Pancreas (tissue), 10 donors: ENCODE data around the gene AMH. TPM values are rescaled to one million over a fixed set of nuclear protein-coding genes. Genes with fewer than 3 reads are reported as not detected.

Source experiments
- ATAC-seq, 4 donors: fragments of 200-7000 bp; cut with Tn5 transposase; one replicate each; pipeline versions ENCODE4 v1.8.0 to v1.9.1; 2020; ENCODE audit warnings: mild to moderate bottlenecking in 4 of 4, moderate library complexity in 4 of 4
- DNase-seq, 6 donors: peaks; one replicate each; pipeline ENCODE4 v3.0.0-alpha.2; 2020
- FAIRE-seq: peaks from 2 replicates; lab custom pipeline; 2012; peaks lifted over from hg19 to GRCh38; lab: Jason Lieb, UNC
- H3K27ac ChIP-seq, 4 donors: fragments of 200-600 bp; sonication (generic); 1 replicate in 3 of 4; 2 replicates in 1 of 4; pipeline versions ENCODE4 v1.5.0 to v1.8.0; 2020
- H3K27me3 ChIP-seq, 4 donors: fragments of 200-600 bp; one replicate each; pipeline ENCODE4 v1.8.0; 2021
- H3K36me3 ChIP-seq, 3 donors: fragments of 200-600 bp; sonication (generic) in 1 of 3; one replicate each; pipeline versions ENCODE4 v1.5.0 to v1.8.0; 2020 to 2021
- H3K4me1 ChIP-seq, 3 donors: fragments of 200-600 bp; one replicate each; pipeline ENCODE4 v1.8.0; 2021
- H3K4me3 ChIP-seq, 4 donors: fragments of 200-600 bp; sonication (generic) in 2 of 4; one replicate each; pipeline versions ENCODE4 v1.5.0 to v1.8.0; 2020 to 2021
- H3K9me3 ChIP-seq, 4 donors: fragments of 200-600 bp; one replicate each; pipeline ENCODE4 v1.8.0; 2021
- WGBS, 2 donors: extraction: QIAGEN DNeasy Blood & Tissue Kit; methylation state at CpG; one replicate each; pipeline ENCODE4 v1.1.7; 2013; 5-methylcytosine and 5-hydroxymethylcytosine counted together
- intact Hi-C, 3 donors: fragments of 100-400 bp; cut with DNase I; formaldehyde crosslinking; loops; one replicate each; pipeline versions ENCODE4 v1.11.1 to v1.14.2; 2022
- polyA plus RNA-seq, 2 donors: library from polyadenylated mRNA; stranded (reverse); fragments of 200-250 nt; gene quantifications; one replicate each; pipeline ENCODE4 v1.2.3, GENCODE V29; 2013
- total RNA-seq, 6 donors: library from RNA; stranded (reverse); fragmentation: NEBNext Ultra II Directional in 4 of 6; extraction: Animal tissue kit (Norgen Biotek cat#: 25700) in 4 of 6; gene quantifications; one replicate each; pipeline versions ENCODE4 v1.2.1 to v1.2.4, GENCODE V29; 2021 to 2023
- TF ChIP-seq, protein P1 (sequence below), 4 donors: fragments of 200-600 bp; sonication (generic) in 3 of 4; IDR thresholded peaks; one replicate each; pipeline versions ENCODE4 v1.5.0 to v1.8.0; 2021; ENCODE audit warnings: antibody characterized with exemption in 4 of 4
- donor health status: healthy with polysubstance abuse.
- donor health status: DM: no; HTN: no; CAD: no; lungs with moderate emphysema.
- donor health status: DM: no; HTN: no; CAD: no.
- donor health status: control.
- donor health status: control.
- donor health status: Bipolar disorder and iron deficiency.
- donor health status: DM: yes; HTN: yes; CAD: no.
- donor health status: DM: no; HTN: no; CAD: no.
- donor health status: DM: no; HTN: no; CAD: no.
- donor health status: DM: yes; HTN: yes; CAD: no.

AMH gene
- total and polyA plus RNA-seq, 8 donors, result 1.4 to 9.5 (median 2.4) TPM

DNA sequence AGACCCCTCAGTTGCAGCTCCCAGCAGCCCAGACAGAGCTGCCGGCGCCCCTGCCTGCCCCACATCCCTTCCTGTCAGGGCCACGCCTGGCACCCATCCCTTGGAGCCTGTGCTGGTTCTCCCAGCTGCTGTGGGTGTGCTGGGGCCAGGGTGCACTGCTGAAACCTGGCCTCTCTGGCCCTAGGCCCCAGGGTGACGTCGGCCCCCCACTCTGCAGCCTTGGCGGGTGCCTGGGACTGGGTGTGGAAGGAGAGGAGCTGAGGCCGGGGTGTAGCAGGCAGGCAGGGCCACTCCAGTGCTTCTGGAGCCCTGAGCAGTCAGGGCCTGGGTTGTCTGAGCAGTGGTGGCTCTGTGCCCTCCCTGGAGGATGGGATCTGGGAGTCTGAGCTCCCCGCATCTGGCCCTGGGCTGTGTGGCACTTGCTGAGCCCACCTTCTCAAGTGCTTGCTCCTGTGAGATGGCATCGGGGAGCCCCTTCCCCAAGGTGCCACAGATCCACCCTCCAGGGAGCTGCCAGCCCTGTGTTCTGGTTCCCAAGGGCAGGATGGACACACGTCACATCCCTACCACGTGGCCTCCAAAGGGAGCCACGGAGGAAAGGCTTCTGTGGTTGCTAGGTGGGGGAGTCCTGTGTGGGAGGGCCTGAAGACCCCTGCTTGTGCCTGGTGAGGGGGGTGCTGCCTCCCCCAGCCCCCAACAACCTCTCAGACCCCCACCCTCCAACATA is 18.2 kb upstream of the AMH start:
- FAIRE-seq, result no peak
- WGBS, 2 donors, result 74 to 80% methylated on average over 12 of the region's 12 CpGs
- no peak overlapping the region for H3K27ac ChIP-seq

DNA sequence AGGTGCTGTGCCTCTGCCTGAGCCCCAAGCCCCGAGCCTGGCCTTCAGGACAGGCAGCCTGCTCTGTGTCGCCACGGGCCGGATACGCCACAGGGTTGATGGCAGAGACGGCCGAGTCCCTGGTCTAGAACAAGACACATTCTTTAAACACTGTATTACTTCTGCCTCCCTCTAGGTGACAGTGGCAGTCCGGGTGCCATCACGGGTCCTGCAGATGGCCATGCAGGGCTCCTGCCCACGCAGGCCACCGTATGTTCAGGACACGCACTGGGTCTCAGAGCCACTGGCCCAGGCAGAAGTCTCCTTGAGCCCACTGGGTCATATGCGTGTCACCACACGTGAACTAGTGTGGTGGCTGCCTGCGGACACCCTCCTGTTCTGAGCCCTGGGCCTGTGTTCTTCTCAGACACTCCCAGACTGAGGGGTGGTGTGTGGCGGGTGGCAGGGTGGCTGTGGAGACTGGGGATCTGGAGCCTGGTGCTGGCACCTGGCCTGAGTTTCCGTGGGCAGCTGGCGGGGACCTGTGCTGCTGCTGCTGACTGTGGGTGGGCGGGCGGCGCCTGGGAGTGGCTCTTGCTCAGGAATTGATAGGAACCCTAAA is 17.4 kb upstream of the AMH start:
- no peaks in the 10 kb centered on the region for H3K27me3 ChIP-seq
- ATAC-seq (no peak), FAIRE-seq (no peak), DNase-seq (no peak)
- H3K9me3 ChIP-seq, result no peaks in the 10 kb centered on the region
- no peak overlapping the region for H3K27ac ChIP-seq
- TF ChIP-seq, protein P1, sequence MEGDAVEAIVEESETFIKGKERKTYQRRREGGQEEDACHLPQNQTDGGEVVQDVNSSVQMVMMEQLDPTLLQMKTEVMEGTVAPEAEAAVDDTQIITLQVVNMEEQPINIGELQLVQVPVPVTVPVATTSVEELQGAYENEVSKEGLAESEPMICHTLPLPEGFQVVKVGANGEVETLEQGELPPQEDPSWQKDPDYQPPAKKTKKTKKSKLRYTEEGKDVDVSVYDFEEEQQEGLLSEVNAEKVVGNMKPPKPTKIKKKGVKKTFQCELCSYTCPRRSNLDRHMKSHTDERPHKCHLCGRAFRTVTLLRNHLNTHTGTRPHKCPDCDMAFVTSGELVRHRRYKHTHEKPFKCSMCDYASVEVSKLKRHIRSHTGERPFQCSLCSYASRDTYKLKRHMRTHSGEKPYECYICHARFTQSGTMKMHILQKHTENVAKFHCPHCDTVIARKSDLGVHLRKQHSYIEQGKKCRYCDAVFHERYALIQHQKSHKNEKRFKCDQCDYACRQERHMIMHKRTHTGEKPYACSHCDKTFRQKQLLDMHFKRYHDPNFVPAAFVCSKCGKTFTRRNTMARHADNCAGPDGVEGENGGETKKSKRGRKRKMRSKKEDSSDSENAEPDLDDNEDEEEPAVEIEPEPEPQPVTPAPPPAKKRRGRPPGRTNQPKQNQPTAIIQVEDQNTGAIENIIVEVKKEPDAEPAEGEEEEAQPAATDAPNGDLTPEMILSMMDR (IDR thresholded peaks at IDR 0.05), result no peak
- H3K36me3 ChIP-seq, result peaks cover 3 to 51% (median 6%) of the 10 kb centered on the region in 3 donors
- intact Hi-C loops, result loop anchor here in 1 of 3 donors (10.0 kb wide), 1 partner anchor 77 kb away; the partner anchor contains the start of gene AP3D1
- H3K4me1 ChIP-seq, result peaks cover 0 to 8% (median 7%) of the 10 kb centered on the region in 3 donors
- H3K4me3 ChIP-seq, result no peak overlapping the region
- 81 to 82% methylated on average over 21 of the region's 21 CpGs for WGBS, 2 donors

More for the DNA sequence above, 18.2 kb upstream of the AMH start:
- Histone ChIP-seq H3K36me3 (peaks cover 4 to 58% (median 6%) of the 10 kb centered on the region in 3 donors), H3K27me3 (no peaks in the 10 kb centered on the region), H3K4me1 (peaks cover 0 to 8% (median 7%) of the 10 kb centered on the region in 3 donors), H3K9me3 (no peaks in the 10 kb centered on the region), H3K4me3 (no peak overlapping the region)
- DNase-seq (no peak), ATAC-seq (no peak)
- TF ChIP-seq, protein P1 (IDR thresholded peaks at IDR 0.05), result no peak
- intact Hi-C loops, result loop anchor here in 1 of 3 donors (10.0 kb wide), 1 partner anchor 76 kb away; the partner anchor contains the start of gene AP3D1

DNA sequence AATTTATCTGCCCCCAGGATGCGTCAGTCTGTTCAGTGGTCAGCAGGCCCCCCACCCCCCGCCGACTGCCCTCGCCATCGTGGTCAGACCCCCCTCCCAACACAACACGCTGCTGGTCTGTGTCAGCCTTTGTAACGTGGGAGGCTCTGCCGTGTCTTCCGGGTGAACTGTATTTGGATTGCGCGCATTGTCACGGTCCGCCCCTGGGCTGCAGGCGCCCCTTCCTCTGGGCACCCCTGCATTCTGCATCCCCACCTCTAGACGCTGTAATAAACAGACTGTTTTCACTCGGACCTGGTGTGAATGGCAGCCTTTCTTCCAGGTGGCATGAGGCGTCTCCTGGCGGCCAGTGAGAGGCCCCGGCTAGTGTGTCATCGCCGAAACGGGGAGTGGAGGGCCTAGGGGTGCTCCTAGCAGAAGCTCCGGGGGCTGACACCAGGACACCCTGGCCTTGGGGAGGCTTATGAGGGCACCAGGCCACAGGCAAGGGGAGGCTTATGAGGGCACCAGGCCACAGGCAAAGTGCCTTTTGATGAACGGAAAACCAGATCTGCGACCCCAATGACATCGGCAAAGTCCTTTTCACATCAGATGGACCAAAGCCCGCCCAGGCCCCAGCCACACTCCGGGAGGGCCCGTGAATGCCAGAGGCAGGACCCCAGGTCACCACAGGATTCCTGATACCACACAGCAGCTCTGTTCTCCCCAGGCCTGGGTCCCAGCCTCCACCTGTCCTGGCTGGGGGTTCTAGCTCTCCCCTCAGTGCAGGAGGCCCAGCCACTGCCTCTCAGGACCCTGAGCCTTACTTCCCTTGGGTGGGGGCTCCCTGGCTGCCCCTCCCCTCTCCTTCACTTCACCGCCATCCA is 16.6 kb upstream of the AMH start:
- Histone ChIP-seq H3K27me3 (no peaks in the 10 kb centered on the region), H3K27ac (no peak overlapping the region), H3K4me3 (no peak overlapping the region), H3K36me3 (peaks cover 0 to 43% (median 6%) of the 10 kb centered on the region in 3 donors), H3K4me1 (peaks cover 1 to 10% (median 8%) of the 10 kb centered on the region in 3 donors), H3K9me3 (no peaks in the 10 kb centered on the region)
- TF ChIP-seq, protein P1 (IDR thresholded peaks at IDR 0.05), result no peak
- no peak for ATAC-seq
- intact Hi-C loops, result loop anchor here in 1 of 3 donors (10.0 kb wide), 1 partner anchor 78 kb away; the partner anchor contains the start of gene AP3D1
- no peak for DNase-seq
- 83 to 89% methylated on average over 30 of the region's 30 CpGs for WGBS, 2 donors
- no peak for FAIRE-seq

DNA sequence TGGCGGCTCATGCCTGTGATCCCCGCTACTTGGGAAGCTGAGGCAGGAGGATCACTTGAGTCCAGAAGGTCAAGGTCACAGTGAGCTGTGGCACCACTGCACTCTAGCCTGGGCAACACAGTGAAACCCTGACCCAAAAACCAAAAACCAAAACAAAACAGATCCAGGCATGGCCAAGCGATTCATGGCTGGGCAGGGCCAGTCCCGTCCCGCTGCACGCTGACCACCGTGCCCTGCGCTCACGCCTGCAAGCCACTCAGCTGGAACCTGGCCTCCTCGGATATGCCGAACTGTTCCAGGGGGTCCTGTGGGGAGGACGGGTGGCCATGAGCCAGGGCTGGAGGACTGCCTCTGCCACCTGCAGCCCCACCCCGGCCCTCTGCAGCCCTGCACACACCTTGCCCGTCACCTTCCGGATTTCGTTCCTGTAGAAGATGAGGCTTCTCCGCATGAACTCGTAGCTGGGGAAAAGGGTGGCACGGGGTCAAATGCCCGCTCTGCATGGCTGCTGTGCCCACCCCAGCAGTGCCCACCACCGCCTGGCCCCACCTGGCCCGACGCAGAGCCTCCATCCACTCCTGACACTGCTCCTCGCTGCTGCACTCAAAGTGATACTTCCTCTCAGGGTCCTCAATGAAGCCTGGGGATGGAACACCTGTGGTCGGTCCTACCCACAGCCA is 15.4 kb upstream of the AMH start:
- peaks cover 12 to 21% (median 20%) of the 10 kb centered on the region in 3 donors for H3K4me1 ChIP-seq
- TF ChIP-seq, protein P1 (IDR thresholded peaks at IDR 0.05), result no peak
- no peak overlapping the region for H3K4me3 ChIP-seq
- no peaks in the 10 kb centered on the region for H3K27me3 ChIP-seq
- no peaks in the 10 kb centered on the region for H3K9me3 ChIP-seq
- FAIRE-seq (no peak), ATAC-seq (no peak), DNase-seq (no peak)
- intact Hi-C loops, result loop anchor here in 1 of 3 donors (10.0 kb wide), 1 partner anchor 79 kb away; the partner anchor contains the start of gene AP3D1
- H3K27ac ChIP-seq, result no peak overlapping the region
- WGBS, 2 donors, result 90 to 91% methylated on average over 25 of the region's 25 CpGs
- peaks cover 0 to 33% (median 6%) of the 10 kb centered on the region in 3 donors for H3K36me3 ChIP-seq
